Peyer's patch (tissue), 4 donors: Measurements from ENCODE around the gene LARGE2.

Source experiments
- POLR2A ChIP-seq, 2 donors: fragments of 450-650 bp; IDR thresholded peaks; one replicate each; pipeline ENCODE4 v1.5.1; 2017; ENCODE audit warnings: antibody characterized with exemption in 2 of 2, mild to moderate bottlenecking in 2 of 2, moderate library complexity in 2 of 2
- TF ChIP-seq, protein P1 (sequence below), 6 experiments: fragments of 450-650 bp in 4 of 6; fragments of 200-600 bp in 2 of 6; sonication (generic) in 1 of 6; IDR thresholded peaks; one replicate each; pipeline ENCODE4 v1.5.1; 2017 to 2019; ENCODE audit warnings: antibody characterized with exemption in 6 of 6, mild to moderate bottlenecking in 3 of 6, moderate library complexity in 1 of 6

DNA sequence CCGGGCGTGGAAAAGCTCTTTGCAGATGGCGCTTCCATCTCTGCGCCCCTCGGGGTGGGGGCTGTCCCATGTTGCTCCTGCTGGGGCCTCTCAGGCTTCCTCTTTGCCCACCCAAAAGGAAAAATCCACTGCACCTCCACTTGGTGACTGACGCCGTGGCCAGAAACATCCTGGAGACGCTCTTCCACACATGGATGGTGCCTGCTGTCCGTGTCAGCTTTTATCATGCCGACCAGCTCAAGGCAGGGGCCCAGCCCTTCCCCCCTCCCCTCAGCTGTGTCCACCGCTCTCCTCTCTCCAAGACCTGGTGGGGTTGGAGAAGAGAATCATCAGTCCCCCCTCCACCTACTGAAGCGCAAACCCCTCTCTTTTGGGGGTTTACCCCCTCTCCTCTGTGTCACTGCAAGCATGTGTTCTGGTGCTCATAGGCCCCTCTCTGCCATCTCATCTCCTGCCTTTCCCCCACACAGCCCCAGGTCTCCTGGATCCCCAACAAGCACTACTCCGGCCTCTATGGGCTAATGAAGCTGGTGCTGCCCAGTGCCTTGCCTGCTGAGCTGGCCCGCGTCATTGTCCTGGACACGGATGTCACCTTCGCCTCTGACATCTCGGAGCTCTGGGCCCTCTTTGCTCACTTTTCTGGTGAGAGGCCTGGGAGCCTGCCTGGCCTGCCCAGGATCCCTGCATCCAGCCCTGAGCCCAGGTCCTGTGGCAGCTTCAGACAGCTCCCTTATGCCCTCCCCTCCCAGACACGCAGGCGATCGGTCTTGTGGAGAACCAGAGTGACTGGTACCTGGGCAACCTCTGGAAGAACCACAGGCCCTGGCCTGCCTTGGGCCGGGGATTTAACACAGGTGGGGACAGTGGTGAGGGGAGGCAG is 1.8 kb downstream of the LARGE2 start:
- TF ChIP-seq POLR2A (IDR thresholded peaks at IDR 0.05): no peak
- TF ChIP-seq, protein P1, sequence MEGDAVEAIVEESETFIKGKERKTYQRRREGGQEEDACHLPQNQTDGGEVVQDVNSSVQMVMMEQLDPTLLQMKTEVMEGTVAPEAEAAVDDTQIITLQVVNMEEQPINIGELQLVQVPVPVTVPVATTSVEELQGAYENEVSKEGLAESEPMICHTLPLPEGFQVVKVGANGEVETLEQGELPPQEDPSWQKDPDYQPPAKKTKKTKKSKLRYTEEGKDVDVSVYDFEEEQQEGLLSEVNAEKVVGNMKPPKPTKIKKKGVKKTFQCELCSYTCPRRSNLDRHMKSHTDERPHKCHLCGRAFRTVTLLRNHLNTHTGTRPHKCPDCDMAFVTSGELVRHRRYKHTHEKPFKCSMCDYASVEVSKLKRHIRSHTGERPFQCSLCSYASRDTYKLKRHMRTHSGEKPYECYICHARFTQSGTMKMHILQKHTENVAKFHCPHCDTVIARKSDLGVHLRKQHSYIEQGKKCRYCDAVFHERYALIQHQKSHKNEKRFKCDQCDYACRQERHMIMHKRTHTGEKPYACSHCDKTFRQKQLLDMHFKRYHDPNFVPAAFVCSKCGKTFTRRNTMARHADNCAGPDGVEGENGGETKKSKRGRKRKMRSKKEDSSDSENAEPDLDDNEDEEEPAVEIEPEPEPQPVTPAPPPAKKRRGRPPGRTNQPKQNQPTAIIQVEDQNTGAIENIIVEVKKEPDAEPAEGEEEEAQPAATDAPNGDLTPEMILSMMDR (IDR thresholded peaks at IDR 0.05): no peak
